ENCODE measurements around the gene SULT2B1.
"Not testable (repeated sequence)": the region's sequence is repeated elsewhere in the genome, so short reads cannot be mapped to it uniquely, and the experiment has no call there.

SULT2B1 gene

GRCh38 chr19:48575931-48576622 lies 24.1 kb downstream of the SULT2B1 start:
- TF ChIP-seq CTCF (conservative IDR thresholded peaks at IDR 0.05; ENCODE audit: low read depth, low read length), result no peak
- H3K4me3 ChIP-seq (ENCODE audit: low read depth, low read length), result no peak overlapping the region
- no peak for DNase-seq (ENCODE audit: low read depth)

- not testable (repeated sequence) for DNase-seq (ENCODE audit: low read depth)
Measured at GRCh38 chr19:48577908-48578307, 25.9 kb downstream of the SULT2B1 start.

GRCh38 chr19:48578891-48579290 lies 26.9 kb downstream of the SULT2B1 start:
- TF ChIP-seq CTCF (conservative IDR thresholded peaks at IDR 0.05; ENCODE audit: low read depth, low read length), result no peak
- H3K4me3 ChIP-seq (ENCODE audit: low read depth, low read length), result no peak overlapping the region
- peak; percentile 41 for DNase-seq (ENCODE audit: low read depth)

More at GRCh38 chr19:48577908-48578307, 25.9 kb downstream of the SULT2B1 start:
- H3K4me3 ChIP-seq (ENCODE audit: low read depth, low read length), result not testable (repeated sequence)

- no peak for DNase-seq (ENCODE audit: low read depth)
- TF ChIP-seq CTCF (conservative IDR thresholded peaks at IDR 0.05; ENCODE audit: low read depth, low read length), result no peak
- no peak overlapping the region for H3K4me3 ChIP-seq (ENCODE audit: low read depth, low read length)
Measured at GRCh38 chr19:48582168-48582567, 30.2 kb downstream of the SULT2B1 start.

GRCh38 chr19:48587387-48587786 lies 35.4 kb downstream of the SULT2B1 start:
- no peak for TF ChIP-seq CTCF (conservative IDR thresholded peaks at IDR 0.05; ENCODE audit: low read depth, low read length)
- no peak overlapping the region for H3K4me3 ChIP-seq (ENCODE audit: low read depth, low read length)
- DNase-seq (ENCODE audit: low read depth), result no peak

- peak overlapping the region; percentile 46 for H3K4me3 ChIP-seq (ENCODE audit: low read depth, low read length)
Measured at GRCh38 chr19:48588670-48589401, 36.9 kb downstream of the SULT2B1 start.

More at GRCh38 chr19:48588670-48589401, 36.9 kb downstream of the SULT2B1 start:
- DNase-seq (ENCODE audit: low read depth), result peak; percentile 87
- TF ChIP-seq CTCF (conservative IDR thresholded peaks at IDR 0.05; ENCODE audit: low read depth, low read length), result peak; percentile 93

Data from choroid plexus epithelial cell (primary cell).